ENCODE data around the gene STAT4. TPM values are rescaled to one million over a fixed set of nuclear protein-coding genes. Genes with fewer than 3 reads are reported as not detected.

The STAT4 gene
- total RNA-seq, 1 donor from 2014 or later, result 4.1 TPM

GRCh38 chr2:191045141-191045540 is 105.7 kb downstream of the STAT4 start:
- no peak for DNase-seq (ENCODE audit: low spot score)

- DNase-seq (ENCODE audit: low spot score), result no peak
Observed at GRCh38 chr2:191043438-191043837, 107.4 kb downstream of the STAT4 start.

- no peak for DNase-seq (ENCODE audit: low spot score)
Observed at GRCh38 chr2:191041418-191042161, 109.2 kb downstream of the STAT4 start.

GRCh38 chr2:191039616-191040015 is 111.2 kb downstream of the STAT4 start:
- DNase-seq (ENCODE audit: low spot score), result no peak

GRCh38 chr2:191038741-191039140 is 112.1 kb downstream of the STAT4 start:
- no peak for DNase-seq (ENCODE audit: low spot score)

GRCh38 chr2:191038241-191038725 is 112.5 kb downstream of the STAT4 start:
- DNase-seq (ENCODE audit: low spot score), result no peak

GRCh38 chr2:191037351-191037750 is 113.4 kb downstream of the STAT4 start:
- no peak for DNase-seq (ENCODE audit: low spot score)

- DNase-seq (ENCODE audit: low spot score), result no peak
Observed at GRCh38 chr2:191036363-191036762, 114.4 kb downstream of the STAT4 start.

GRCh38 chr2:191032588-191033429 is 118.0 kb downstream of the STAT4 start:
- no peak for DNase-seq (ENCODE audit: low spot score)

GRCh38 chr2:191031256-191031655 is 119.5 kb downstream of the STAT4 start:
- no peak for DNase-seq (ENCODE audit: low spot score)

- no peak for DNase-seq (ENCODE audit: low spot score)
Observed at GRCh38 chr2:191030521-191031154, 120.2 kb downstream of the STAT4 start.

GRCh38 chr2:191029280-191029950 is 121.4 kb downstream of the STAT4 start:
- DNase-seq (ENCODE audit: low spot score), result no peak

- DNase-seq (ENCODE audit: low spot score), result no peak
Observed at GRCh38 chr2:191026377-191026776, 124.4 kb downstream of the STAT4 start.

GRCh38 chr2:191025135-191025534 is 125.7 kb downstream of the STAT4 start:
- no peak for DNase-seq (ENCODE audit: low spot score)

GRCh38 chr2:191023235-191023679 is 127.5 kb downstream of the STAT4 start:
- no peak for DNase-seq (ENCODE audit: low spot score)

GRCh38 chr2:191020742-191021381 is 129.9 kb downstream of the STAT4 start:
- no peak for DNase-seq (ENCODE audit: low spot score)

- DNase-seq (ENCODE audit: low spot score), result peak; percentile 98
Observed at GRCh38 chr2:191020221-191020741, 130.5 kb downstream of the STAT4 start.

GRCh38 chr2:191019376-191019775 is 131.4 kb downstream of the STAT4 start:
- DNase-seq (ENCODE audit: low spot score), result no peak

- DNase-seq (ENCODE audit: low spot score), result no peak
Observed at GRCh38 chr2:191018643-191019119, 132.1 kb downstream of the STAT4 start.

- no peak for DNase-seq (ENCODE audit: low spot score)
Observed at GRCh38 chr2:191018048-191018447, 132.7 kb downstream of the STAT4 start.

Measured in mesenteric fat pad (tissue), 1 donor.